Left ventricle myocardium inferior (tissue), 1 donor: ENCODE measurements around the gene XPO1. TPM values are rescaled to one million over a fixed set of nuclear protein-coding genes. Genes with fewer than 3 reads are reported as not detected.

Source experiments
- DNase-seq: peaks from one replicate; pipeline ENCODE4 v3.0.0-alpha.2; 2020
- H3K27ac ChIP-seq: fragments of 200-600 bp; replicated peaks from 2 replicates; pipeline ENCODE4 v1.8.0; 2021
- H3K27me3 ChIP-seq: fragments of 200-600 bp; 2 replicates; pipeline ENCODE4 v1.8.0; 2021; ENCODE audit warnings: low read depth
- H3K36me3 ChIP-seq: fragments of 200-600 bp; 2 replicates; pipeline ENCODE4 v1.8.0; 2021
- H3K4me1 ChIP-seq: fragments of 200-600 bp; 2 replicates; pipeline ENCODE4 v1.8.0; 2021
- H3K4me3 ChIP-seq: fragments of 200-600 bp; 2 replicates; pipeline ENCODE4 v1.8.0; 2021; ENCODE audit warnings: mild to moderate bottlenecking, moderate library complexity
- H3K9me3 ChIP-seq: fragments of 200-600 bp; replicated peaks from 2 replicates; pipeline ENCODE4 v1.8.0; 2021
- intact Hi-C: fragments of 100-400 bp; cut with micrococcal nuclease; formaldehyde crosslinking; loops from one replicate; pipeline ENCODE4 v1.11.0; 2022
- total RNA-seq: library from RNA; stranded (reverse); fragmentation: NEBNext Ultra II Directional; extraction: Animal tissue kit (Norgen Biotek cat#: 25700); gene quantifications from one replicate; pipeline ENCODE4 v1.2.1, GENCODE V29; 2021
- TF ChIP-seq, protein P1 (sequence below): fragments of 200-600 bp; IDR thresholded peaks from 2 replicates; pipeline ENCODE4 v1.8.0; 2021; ENCODE audit warnings: antibody characterized with exemption, mild to moderate bottlenecking, borderline replicate concordance
- donor health status: DM: no; HTN: yes; CAD: no; lungs with severe emphysema.

The XPO1 gene
- total RNA-seq, 1 donor from 2014 or later, result 68.5 TPM

DNA sequence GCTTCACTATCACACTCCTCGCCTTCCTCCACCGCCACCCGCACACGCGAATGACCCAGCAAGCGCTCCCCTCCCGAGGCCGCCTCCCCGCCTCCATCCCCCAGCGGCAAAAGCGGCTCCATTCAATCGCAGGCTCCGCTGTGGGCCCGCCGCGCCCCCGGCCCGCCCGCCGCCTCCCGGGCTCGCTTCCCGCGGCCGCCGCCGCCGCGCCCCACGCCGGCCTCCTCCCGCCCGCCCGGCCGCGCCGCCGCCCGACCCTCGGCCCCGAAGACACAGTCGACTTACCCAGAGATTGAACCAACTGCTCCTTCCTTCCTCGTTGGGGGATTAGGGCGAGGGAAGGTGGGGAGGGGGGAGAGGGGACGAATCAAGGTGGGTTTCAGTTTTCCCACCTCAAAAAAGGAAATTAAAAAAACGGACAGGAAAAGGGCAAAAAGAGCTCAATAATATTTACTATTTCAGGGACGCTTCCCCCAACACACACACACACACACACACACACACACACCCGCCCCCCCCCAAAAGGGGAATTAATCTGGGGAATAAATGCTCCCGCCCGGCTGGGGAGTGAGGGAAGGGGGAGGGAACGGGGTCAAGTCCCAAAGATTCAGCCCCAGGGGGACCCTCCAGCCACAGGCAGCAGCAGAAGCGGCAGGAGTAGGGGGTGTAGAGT lies 743 bp downstream of the XPO1 start:
- TF ChIP-seq, protein P1, sequence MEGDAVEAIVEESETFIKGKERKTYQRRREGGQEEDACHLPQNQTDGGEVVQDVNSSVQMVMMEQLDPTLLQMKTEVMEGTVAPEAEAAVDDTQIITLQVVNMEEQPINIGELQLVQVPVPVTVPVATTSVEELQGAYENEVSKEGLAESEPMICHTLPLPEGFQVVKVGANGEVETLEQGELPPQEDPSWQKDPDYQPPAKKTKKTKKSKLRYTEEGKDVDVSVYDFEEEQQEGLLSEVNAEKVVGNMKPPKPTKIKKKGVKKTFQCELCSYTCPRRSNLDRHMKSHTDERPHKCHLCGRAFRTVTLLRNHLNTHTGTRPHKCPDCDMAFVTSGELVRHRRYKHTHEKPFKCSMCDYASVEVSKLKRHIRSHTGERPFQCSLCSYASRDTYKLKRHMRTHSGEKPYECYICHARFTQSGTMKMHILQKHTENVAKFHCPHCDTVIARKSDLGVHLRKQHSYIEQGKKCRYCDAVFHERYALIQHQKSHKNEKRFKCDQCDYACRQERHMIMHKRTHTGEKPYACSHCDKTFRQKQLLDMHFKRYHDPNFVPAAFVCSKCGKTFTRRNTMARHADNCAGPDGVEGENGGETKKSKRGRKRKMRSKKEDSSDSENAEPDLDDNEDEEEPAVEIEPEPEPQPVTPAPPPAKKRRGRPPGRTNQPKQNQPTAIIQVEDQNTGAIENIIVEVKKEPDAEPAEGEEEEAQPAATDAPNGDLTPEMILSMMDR, result no peak
- Histone ChIP-seq H3K4me3 (peak overlapping the region; percentile 81), H3K27me3 (no peaks in the 10 kb centered on the region), H3K4me1 (peaks cover 48% of the 10 kb centered on the region), H3K27ac (peak overlapping the region; percentile 96), H3K9me3 (no peaks in the 10 kb centered on the region), H3K36me3 (no peaks in the 10 kb centered on the region)
- DNase-seq, result peak; percentile 39
- intact Hi-C loops, result no loop called here

DNA sequence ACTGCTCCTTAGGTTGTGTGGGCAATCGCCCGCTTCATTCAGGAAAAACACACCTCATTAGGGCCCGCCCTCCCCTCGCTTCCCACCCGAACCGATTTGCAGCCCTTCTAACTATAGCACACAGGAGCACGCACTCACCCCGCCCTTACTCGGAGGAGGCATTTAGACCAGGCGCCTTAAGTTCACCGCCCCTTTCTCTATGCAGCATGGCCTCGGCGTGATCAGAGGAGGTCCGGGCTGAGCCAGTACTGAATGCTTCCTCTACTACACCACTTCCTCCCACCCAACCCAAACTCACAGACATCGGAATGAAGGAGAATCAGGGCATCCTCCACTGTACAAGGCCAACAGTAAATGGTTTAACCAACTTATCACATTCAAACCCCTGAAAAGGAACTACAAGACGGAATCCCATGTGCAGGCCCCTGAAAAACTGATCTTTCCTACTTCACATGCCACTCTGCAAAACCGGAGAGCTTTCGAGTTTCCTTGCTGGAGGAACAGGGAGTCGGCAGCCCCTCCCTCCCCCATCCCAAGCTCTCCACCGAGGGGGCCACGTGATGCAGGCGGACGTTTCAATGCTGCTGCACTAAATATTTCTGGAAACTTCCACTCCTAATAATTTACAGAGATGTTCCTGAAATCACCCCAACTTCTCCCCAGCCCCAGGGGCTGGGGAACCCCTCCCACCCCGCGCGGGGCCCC lies 1.4 kb downstream of the XPO1 start:
- H3K36me3 ChIP-seq, result peaks cover 3% of the 10 kb centered on the region
- H3K27ac ChIP-seq, result peak overlapping the region; percentile 96
- peak; percentile 84 for DNase-seq
- no peaks in the 10 kb centered on the region for H3K9me3 ChIP-seq
- no peaks in the 10 kb centered on the region for H3K27me3 ChIP-seq
- TF ChIP-seq, protein P1, result no peak
- H3K4me1 ChIP-seq, result peaks cover 49% of the 10 kb centered on the region
- H3K4me3 ChIP-seq, result peak overlapping the region; percentile 81
- intact Hi-C loops, result no loop called here

DNA sequence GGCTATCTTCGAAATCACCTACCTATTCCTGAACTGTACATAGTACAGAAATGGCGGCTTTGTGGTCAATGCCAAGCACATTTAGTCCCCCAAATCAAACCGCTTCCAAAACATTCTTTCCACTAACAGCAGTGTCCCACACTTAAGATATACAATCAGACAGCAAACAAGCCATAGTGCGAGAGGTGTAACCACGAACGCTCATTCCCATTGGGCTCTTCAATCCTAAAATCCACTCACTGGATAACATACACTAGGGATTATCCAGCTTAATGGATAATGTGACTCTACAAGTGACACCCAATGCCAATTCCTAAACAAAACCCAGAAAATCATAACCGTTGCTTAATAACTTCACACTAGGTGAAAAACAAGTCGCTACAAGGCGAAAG lies 2.0 kb downstream of the XPO1 start:
- Histone ChIP-seq H3K27ac (peak overlapping the region; percentile 96), H3K9me3 (no peaks in the 10 kb centered on the region), H3K4me1 (peaks cover 55% of the 10 kb centered on the region), H3K36me3 (peaks cover 7% of the 10 kb centered on the region), H3K27me3 (no peaks in the 10 kb centered on the region), H3K4me3 (peak overlapping the region; percentile 81)
- no peak for DNase-seq
- TF ChIP-seq, protein P1, result no peak
- intact Hi-C loops, result no loop called here

DNA sequence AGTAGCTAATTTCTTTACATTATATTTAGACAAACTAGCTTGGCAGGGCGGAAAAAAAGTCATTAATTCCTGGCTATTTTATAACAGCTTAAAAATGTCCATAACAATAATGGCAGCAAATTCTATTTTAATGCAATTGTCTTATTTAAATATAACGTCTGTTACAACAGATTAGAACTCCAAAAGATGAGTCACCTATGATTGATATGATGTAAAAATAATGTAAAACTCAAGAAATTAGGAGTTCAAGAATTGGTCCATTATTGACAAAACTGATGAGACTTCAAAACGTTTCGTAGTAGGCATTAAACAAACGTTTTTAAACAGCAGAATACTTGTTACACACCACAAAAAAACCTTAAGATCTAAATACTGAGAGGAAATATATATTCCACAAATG lies 2.7 kb downstream of the XPO1 start:
- no peak for DNase-seq
- Histone ChIP-seq H3K27ac (peak overlapping the region; percentile 96), H3K27me3 (no peaks in the 10 kb centered on the region), H3K9me3 (no peaks in the 10 kb centered on the region), H3K4me1 (peaks cover 61% of the 10 kb centered on the region), H3K36me3 (peaks cover 7% of the 10 kb centered on the region), H3K4me3 (peak overlapping the region; percentile 81)
- TF ChIP-seq, protein P1, result no peak
- intact Hi-C loops, result no loop called here

DNA sequence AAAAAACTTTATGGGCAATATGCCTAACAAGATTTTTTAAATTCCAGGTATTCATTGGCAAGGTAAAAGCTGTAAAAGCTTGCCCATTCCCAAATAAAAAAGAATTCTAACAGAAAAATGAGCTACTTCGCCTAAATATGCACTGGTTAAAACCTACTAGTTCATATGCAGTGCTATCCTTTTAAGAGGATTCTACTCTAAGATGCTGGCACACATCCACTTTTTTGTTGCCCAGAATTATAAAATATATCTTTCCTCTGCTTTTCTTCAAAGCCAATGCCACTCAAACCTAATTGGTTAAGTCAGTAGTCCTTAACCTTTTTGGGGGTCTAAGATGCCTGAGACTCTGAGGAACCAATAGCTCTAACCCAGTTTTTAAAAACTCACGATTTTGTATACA lies 3.2 kb downstream of the XPO1 start:
- Histone ChIP-seq H3K9me3 (no peaks in the 10 kb centered on the region), H3K27me3 (no peaks in the 10 kb centered on the region), H3K36me3 (peaks cover 7% of the 10 kb centered on the region), H3K27ac (peak overlapping the region; percentile 96), H3K4me3 (peak overlapping the region; percentile 81), H3K4me1 (peaks cover 66% of the 10 kb centered on the region)
- DNase-seq, result no peak
- intact Hi-C loops, result no loop called here
- TF ChIP-seq, protein P1, result no peak
